Measurements from ENCODE around the gene PANK1.
"Not testable (repeated sequence)": the region's sequence is repeated elsewhere in the genome, so short reads cannot be mapped to it uniquely, and the experiment has no call there.

Gene PANK1

DNA sequence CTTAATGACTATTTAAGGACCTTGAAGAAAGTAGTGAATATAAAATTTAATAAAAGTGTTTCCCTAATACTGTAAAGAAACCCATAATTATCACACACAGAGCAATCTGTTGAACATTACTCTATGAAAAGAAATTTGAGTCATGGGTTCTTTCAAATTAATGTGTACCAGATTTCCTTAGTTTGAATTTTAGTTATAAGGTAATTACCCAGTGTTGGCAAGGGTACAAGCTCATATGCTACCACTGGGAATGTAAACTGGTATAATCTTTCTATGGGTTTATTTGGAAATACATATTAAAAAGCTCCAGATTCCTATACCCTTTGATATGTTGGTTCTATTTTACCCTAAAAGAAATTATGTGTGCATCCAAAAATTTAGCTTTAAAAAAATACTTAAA is 22.9 kb downstream of the PANK1 start:
- TF ChIP-seq, protein P1, sequence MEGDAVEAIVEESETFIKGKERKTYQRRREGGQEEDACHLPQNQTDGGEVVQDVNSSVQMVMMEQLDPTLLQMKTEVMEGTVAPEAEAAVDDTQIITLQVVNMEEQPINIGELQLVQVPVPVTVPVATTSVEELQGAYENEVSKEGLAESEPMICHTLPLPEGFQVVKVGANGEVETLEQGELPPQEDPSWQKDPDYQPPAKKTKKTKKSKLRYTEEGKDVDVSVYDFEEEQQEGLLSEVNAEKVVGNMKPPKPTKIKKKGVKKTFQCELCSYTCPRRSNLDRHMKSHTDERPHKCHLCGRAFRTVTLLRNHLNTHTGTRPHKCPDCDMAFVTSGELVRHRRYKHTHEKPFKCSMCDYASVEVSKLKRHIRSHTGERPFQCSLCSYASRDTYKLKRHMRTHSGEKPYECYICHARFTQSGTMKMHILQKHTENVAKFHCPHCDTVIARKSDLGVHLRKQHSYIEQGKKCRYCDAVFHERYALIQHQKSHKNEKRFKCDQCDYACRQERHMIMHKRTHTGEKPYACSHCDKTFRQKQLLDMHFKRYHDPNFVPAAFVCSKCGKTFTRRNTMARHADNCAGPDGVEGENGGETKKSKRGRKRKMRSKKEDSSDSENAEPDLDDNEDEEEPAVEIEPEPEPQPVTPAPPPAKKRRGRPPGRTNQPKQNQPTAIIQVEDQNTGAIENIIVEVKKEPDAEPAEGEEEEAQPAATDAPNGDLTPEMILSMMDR (IDR thresholded peaks at IDR 0.05), result no peak

DNA sequence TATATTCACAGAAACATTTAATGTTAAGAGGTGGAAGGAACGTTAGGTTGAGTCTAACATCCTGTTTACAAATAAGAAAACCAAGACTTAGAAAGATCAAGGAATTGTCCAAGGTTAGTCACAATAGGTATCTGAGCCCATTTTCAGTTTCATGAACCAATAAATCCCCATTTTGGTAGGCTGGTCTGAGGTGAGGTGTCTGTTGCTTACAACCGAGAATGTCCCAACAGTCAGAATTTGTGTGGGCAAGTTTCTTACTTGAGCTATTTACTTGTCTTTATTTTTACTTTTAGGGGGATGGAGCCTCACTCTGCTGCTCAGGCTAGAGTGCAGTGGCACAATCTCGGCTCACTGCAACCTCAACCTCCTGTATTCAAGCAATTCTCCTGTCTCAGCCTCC is 23.6 kb downstream of the PANK1 start:
- TF ChIP-seq, protein P1 (IDR thresholded peaks at IDR 0.05), result no peak
- no peak overlapping the region for H3K27ac ChIP-seq
- H3K4me3 ChIP-seq, result no peak overlapping the region
- no peak for DNase-seq (ENCODE audit: low spot score)

More for the DNA sequence above, 22.9 kb downstream of the PANK1 start:
- H3K27ac ChIP-seq, result no peak overlapping the region
- H3K4me3 ChIP-seq, result no peak overlapping the region
- DNase-seq (ENCODE audit: low spot score), result no peak

DNA sequence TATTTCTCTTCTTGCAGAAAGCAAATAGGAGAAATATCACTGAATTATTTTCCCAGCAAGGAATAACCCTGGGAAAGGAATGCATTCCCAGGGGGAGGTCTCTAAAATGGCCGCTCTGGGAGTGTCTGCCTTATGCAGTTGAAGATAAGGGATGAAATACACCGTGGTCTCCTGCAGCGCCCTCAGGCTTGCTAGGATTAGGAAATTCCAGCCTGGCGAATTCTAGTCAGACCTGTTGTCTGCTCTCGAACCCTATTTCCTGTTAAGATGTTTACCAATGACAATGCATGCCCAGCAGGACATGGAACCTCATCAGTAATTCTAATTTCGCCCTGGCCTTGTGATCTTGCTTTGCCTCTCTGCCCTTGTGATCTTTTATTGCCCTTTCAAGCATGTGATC is 24.7 kb downstream of the PANK1 start:
- DNase-seq (ENCODE audit: low spot score); H3K27ac ChIP-seq; H3K4me3 ChIP-seq: not testable (repeated sequence)

DNA sequence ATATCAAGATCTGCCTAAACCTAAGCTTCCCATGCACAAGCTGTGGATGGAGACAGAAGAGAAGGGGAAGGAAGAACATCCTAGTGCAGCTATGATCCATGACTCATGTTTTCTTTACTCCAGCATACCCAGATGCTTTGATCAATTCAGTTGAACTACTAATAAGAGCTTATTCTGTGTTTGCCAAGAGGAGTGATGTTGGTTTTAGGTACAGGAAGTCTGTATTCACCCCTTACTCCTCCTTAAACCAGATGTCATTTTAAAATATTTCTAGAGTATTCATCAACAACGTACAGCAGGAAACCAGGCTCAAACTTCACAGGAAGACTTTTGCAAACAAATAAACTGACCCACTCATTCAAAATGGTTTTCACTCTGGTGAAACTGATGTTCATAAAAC is 29.2 kb downstream of the PANK1 start:
- TF ChIP-seq, protein P1 (IDR thresholded peaks at IDR 0.05), result no peak
- Histone ChIP-seq H3K27ac (no peak overlapping the region), H3K4me3 (no peak overlapping the region)
- DNase-seq (ENCODE audit: low spot score), result no peak

DNA sequence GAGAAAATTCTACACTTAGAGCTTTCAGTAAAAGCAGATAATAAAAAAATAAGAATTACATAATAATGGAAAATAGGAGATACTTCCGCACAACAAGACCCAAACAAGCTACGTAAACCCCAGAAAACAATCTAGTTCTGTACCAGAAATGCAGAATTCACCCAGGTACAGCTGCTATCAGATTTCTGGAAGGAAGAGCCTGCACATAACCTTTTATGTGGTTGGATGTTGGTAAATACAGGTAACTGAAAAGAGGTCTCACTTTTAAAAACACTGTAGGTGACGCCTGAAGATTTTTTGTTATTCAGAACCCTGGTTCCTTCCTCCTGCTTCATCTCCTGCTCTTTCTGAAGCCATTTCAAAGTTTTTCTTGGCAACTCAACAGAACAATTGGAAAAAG is 29.9 kb downstream of the PANK1 start:
- H3K4me3 ChIP-seq, result no peak overlapping the region
- DNase-seq (ENCODE audit: low spot score), result no peak
- TF ChIP-seq, protein P1 (IDR thresholded peaks at IDR 0.05), result no peak

DNA sequence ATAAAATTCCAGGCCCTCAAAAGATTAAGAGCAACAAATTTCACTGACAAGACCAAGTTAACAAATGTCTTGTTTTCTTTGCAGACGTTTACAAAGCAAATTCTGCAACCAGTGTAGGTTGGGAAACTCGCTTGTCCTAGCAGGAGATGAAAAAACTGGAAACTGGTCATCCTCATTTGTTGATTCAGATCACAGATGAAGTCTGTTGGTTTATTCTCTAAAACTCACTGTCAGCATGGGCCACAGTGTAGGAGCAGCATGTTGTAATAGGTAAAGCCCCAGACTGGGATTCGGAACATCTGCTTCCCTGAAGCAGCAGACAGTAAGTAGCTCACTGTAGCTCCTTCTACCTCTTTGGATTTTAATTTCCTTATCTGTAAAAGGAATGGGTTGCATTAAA is 31.5 kb downstream of the PANK1 start:
- TF ChIP-seq, protein P1 (IDR thresholded peaks at IDR 0.05), result no peak
- no peak overlapping the region for H3K27ac ChIP-seq
- H3K4me3 ChIP-seq, result no peak overlapping the region
- no peak for DNase-seq (ENCODE audit: low spot score)

More for the DNA sequence above, 29.9 kb downstream of the PANK1 start:
- H3K27ac ChIP-seq, result no peak overlapping the region

DNA sequence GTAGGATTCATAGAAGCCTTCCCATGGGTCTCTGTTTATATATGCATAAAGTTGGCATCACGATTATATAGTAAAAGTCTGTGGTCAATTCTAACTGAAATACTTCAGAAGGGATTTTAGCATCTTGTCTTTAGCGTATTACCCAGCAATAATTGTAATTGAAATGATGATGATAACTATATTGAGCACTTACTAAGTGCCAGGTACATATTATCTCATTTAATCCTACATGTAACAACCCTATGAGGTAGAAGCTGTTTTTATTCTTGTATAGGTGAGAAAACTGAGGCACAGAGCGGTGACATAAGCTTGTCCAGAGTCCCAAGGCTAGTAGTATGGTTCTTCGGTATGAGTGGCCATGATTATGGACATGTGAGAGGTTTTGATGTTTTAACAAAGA is 33.8 kb downstream of the PANK1 start:
- no peak overlapping the region for H3K4me3 ChIP-seq
- TF ChIP-seq, protein P1 (IDR thresholded peaks at IDR 0.05), result no peak
- no peak for DNase-seq (ENCODE audit: low spot score)
- no peak overlapping the region for H3K27ac ChIP-seq

DNA sequence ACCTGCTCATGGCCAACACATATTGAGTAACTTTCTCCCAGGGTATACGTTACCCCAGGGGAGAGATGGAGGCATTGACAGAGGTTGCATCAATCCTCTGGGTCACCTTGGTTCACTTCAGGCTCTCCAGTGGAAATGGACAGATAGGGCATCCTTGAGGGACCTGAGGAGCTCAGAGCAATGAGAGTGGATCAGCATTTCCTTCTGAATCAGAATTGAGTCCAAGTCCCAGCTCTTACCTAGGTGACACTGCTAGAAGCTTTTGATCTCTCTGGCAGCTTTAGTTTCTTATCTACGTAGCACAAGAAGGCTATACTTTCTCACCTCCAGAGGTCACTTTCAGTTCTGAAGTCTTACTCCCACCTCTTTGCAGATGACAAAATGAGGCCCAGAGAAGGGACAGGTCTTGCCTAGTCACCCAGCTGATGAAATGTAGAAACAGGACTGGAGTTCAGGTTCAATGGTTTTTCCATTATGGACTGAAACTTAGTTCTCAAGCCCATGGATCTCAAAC is 35.2 kb downstream of the PANK1 start:
- TF ChIP-seq, protein P1 (IDR thresholded peaks at IDR 0.05), result no peak
- no peak for DNase-seq (ENCODE audit: low spot score)
- Histone ChIP-seq H3K4me3 (no peak overlapping the region), H3K27ac (no peak overlapping the region)
